Measurements from ENCODE around the gene INTS13.

- TF ChIP-seq YY1 (IDR thresholded peaks at IDR 0.05; ENCODE audit: insufficient read depth, insufficient read length) (no peak), ZNF274 (IDR thresholded peaks at IDR 0.05; ENCODE audit: low read depth, low read length) (no peak)
These were observed 10.5 kb upstream of the INTS13 start for GRCh38 chr12:26948309-26948708.
